GM23338 (cell line): ENCODE data around the gene OSBPL10. TPM values are rescaled to one million over a fixed set of nuclear protein-coding genes. Genes with fewer than 3 reads are reported as not detected.

Experiments used
- ATAC-seq: fragments of 200-7000 bp; cut with Tn5 transposase; 3 replicates; pipeline ENCODE4 v1.9.1; 2020
- DNase-seq: peaks from one replicate; pipeline ENCODE4 v3.0.0-alpha.2; 2015; ENCODE audit warnings: low spot score
- H2AFZ ChIP-seq: fragments of 200-600 bp; sonication (generic); 2 replicates; pipeline ENCODE4 v1.8.0; 2016; ENCODE audit warnings: antibody characterized with exemption, mild to moderate bottlenecking, moderate library complexity
- H3F3A ChIP-seq: fragments of 200-600 bp; sonication (generic); replicated peaks from 2 replicates; pipeline ENCODE4 v1.8.0; 2017; ENCODE audit warnings: antibody characterized with exemption, mixed run types, low read depth
- H3K27ac ChIP-seq: fragments of 200-600 bp; sonication (generic); 2 replicates; pipeline ENCODE4 v1.6.1; 2016; ENCODE audit warnings: low read depth
- H3K27me3 ChIP-seq: fragments of 200-600 bp; sonication (generic); 2 replicates; pipeline ENCODE4 v1.8.0; 2016; ENCODE audit warnings: mild to moderate bottlenecking, mixed run types, moderate library complexity; ENCODE audit not compliant: insufficient read depth
- H3K36me3 ChIP-seq: fragments of 200-600 bp; sonication (generic); 2 replicates; pipeline ENCODE4 v1.8.0; 2016; ENCODE audit warnings: mild to moderate bottlenecking; ENCODE audit not compliant: insufficient read depth
- H3K4me1 ChIP-seq: fragments of 200-600 bp; sonication (generic); 2 replicates; pipeline ENCODE4 v1.8.0; 2016; ENCODE audit warnings: mild to moderate bottlenecking, moderate library complexity; ENCODE audit not compliant: insufficient read depth
- H3K4me2 ChIP-seq: fragments of 200-600 bp; sonication (generic); 2 replicates; pipeline ENCODE4 v1.7.1; 2017; ENCODE audit warnings: mixed run types
- H3K4me3 ChIP-seq: fragments of 200-600 bp; sonication (generic); 2 replicates; pipeline ENCODE4 v1.6.1; 2016; ENCODE audit warnings: mixed run types
- H3K79me2 ChIP-seq: fragments of 200-600 bp; sonication (generic); replicated peaks from 2 replicates; pipeline ENCODE4 v1.8.0; 2017; ENCODE audit warnings: mild to moderate bottlenecking; ENCODE audit not compliant: insufficient read depth
- H3K9me2 ChIP-seq: fragments of 200-600 bp; sonication (generic); 2 replicates; pipeline ENCODE4 v1.8.0; 2017; ENCODE audit not compliant: insufficient read depth
- H4K20me1 ChIP-seq: fragments of 200-600 bp; sonication (generic); replicated peaks from 2 replicates; pipeline ENCODE4 v1.8.0; 2017; ENCODE audit warnings: mild to moderate bottlenecking; ENCODE audit not compliant: insufficient read depth
- H3K27ac Mint-ChIP-seq: 2 replicates; pipeline ENCODE4 v1.8.0; 2020; ENCODE audit warnings: inconsistent platforms, mild to moderate bottlenecking, moderate library complexity, mixed read lengths
- H3K27me3 Mint-ChIP-seq: 3 replicates; pipeline ENCODE4 v1.8.0; 2022; ENCODE audit warnings: low read depth, mild to moderate bottlenecking, moderate library complexity, mixed read lengths, inconsistent platforms; ENCODE audit not compliant: insufficient read depth, poor library complexity
- H3K36me3 Mint-ChIP-seq: 3 replicates; pipeline ENCODE4 v1.8.0; 2021; ENCODE audit warnings: low read depth, mild to moderate bottlenecking, inconsistent platforms, moderate library complexity, mixed read lengths
- H3K4me1 Mint-ChIP-seq: 3 replicates; pipeline ENCODE4 v1.8.0; 2020; ENCODE audit warnings: mild to moderate bottlenecking, inconsistent platforms, mixed read lengths
- H3K4me3 Mint-ChIP-seq: 3 replicates; pipeline ENCODE4 v1.8.0; 2021; ENCODE audit warnings: moderate library complexity, mild to moderate bottlenecking, inconsistent platforms, mixed read lengths
- H3K9me3 Mint-ChIP-seq: 3 replicates; pipeline ENCODE4 v1.8.0; 2020; ENCODE audit warnings: moderate library complexity, mild to moderate bottlenecking, inconsistent platforms, mixed read lengths
- CREB1 ChIP-seq: fragments of 250-450 bp; sonication (Bioruptor Pico); IDR thresholded peaks from 2 replicates; pipeline ENCODE4 v1.5.0; 2020; ENCODE audit warnings: low read depth, mild to moderate bottlenecking, moderate library complexity
- CTCF ChIP-seq, 2 experiments: fragments of 200-600 bp in 1 of 2; sonication (generic) in 1 of 2; conservative IDR thresholded peaks; 2 replicates each; pipeline versions ENCODE4 v1.5.1 to v1.6.1; 2016 to 2017; ENCODE audit warnings: antibody characterized with exemption in 2 of 2, low read depth in 2 of 2, mild to moderate bottlenecking in 2 of 2, moderate library complexity in 1 of 2
- ETS1 ChIP-seq: IDR thresholded peaks from 2 replicates; pipeline ENCODE4 v1.6.1; 2016; ENCODE audit warnings: antibody characterized with exemption
- EZH2 ChIP-seq: fragments of 200-600 bp; sonication (generic); IDR thresholded peaks from one replicate; pipeline ENCODE4 v1.8.0; 2017; ENCODE audit warnings: antibody characterized with exemption, mild to moderate bottlenecking, low read depth; ENCODE audit not compliant: unreplicated experiment
- EZH2phosphoT487 ChIP-seq: fragments of 200-600 bp; sonication (generic); IDR thresholded peaks from one replicate; pipeline ENCODE4 v1.8.1; 2018; ENCODE audit warnings: antibody characterized with exemption; ENCODE audit not compliant: unreplicated experiment
- JUNB ChIP-seq: IDR thresholded peaks from one replicate; pipeline ENCODE4 v1.6.1; 2016; ENCODE audit warnings: antibody characterized with exemption; ENCODE audit not compliant: unreplicated experiment
- NANOG ChIP-seq: IDR thresholded peaks from 2 replicates; pipeline ENCODE4 v1.6.1; 2016; ENCODE audit warnings: antibody characterized with exemption, borderline replicate concordance
- POLR2AphosphoS5 ChIP-seq: IDR thresholded peaks from 2 replicates; pipeline ENCODE4 v1.6.1; 2016; ENCODE audit warnings: antibody characterized with exemption, low read depth
- REST ChIP-seq: IDR thresholded peaks from one replicate; pipeline ENCODE4 v1.6.1; 2018; ENCODE audit warnings: antibody characterized with exemption; ENCODE audit not compliant: unreplicated experiment
- STAT1 ChIP-seq: IDR thresholded peaks from one replicate; pipeline ENCODE4 v1.6.1; 2016; ENCODE audit warnings: antibody characterized with exemption; ENCODE audit not compliant: unreplicated experiment
- ZNF114 ChIP-seq: fragments of 250-450 bp; sonication (Bioruptor Pico); IDR thresholded peaks from 2 replicates; pipeline ENCODE4 v1.5.0; 2020; ENCODE audit warnings: mild to moderate bottlenecking, moderate library complexity
- ZNF331 ChIP-seq: fragments of 250-450 bp; sonication (Bioruptor Pico); IDR thresholded peaks from 2 replicates; pipeline ENCODE4 v1.5.0; 2020; ENCODE audit warnings: low read depth, mild to moderate bottlenecking, moderate library complexity
- polyA plus RNA-seq: library from polyadenylated mRNA; unstranded; fragments of >200 nt; fragmentation: Nextera tagmentation; extraction: Ambion mirVana; gene quantifications from 2 replicates; pipeline ENCODE4 v1.2.1, GENCODE V29; 2016
- total RNA-seq: library from RNA; depleted of rRNA; stranded (reverse); fragments of >200 nt; shearing (Covaris generic); gene quantifications from 2 replicates; pipeline ENCODE4 v1.2.3, GENCODE V29; 2014
- TF ChIP-seq, protein P1 (sequence below): fragments of 250-450 bp; sonication (Bioruptor Pico); IDR thresholded peaks from 2 replicates; pipeline ENCODE4 v1.5.0; 2020; ENCODE audit warnings: mild to moderate bottlenecking, moderate library complexity

OSBPL10 gene
- total and polyA plus RNA-seq, 2 experiments from 2014 or later: 23.8 to 149 TPM

- Histone ChIP-seq H3K4me2 (no peak overlapping the region), H3K36me3 (no peaks in the 10 kb centered on the region), H2AFZ (no peak overlapping the region), H3K9me2 (no peaks in the 10 kb centered on the region), H4K20me1 (peaks cover 18% of the 10 kb centered on the region), H3K79me2 (peaks cover 91% of the 10 kb centered on the region), H3K4me3 (no peak overlapping the region), H3K27me3 (no peaks in the 10 kb centered on the region), H3K4me1 (peaks cover 44% of the 10 kb centered on the region), H3K27ac (no peak overlapping the region), H3F3A (no peaks in the 10 kb centered on the region)
- H3K36me3 Mint-ChIP-seq: peaks cover 10% of the 10 kb centered on the region; the same call in 2 of the 3 replicates
- ATAC-seq: no peak
- H3K27me3 Mint-ChIP-seq: peaks cover 2% of the 10 kb centered on the region
- DNase-seq: no peak
- peaks cover 59% of the 10 kb centered on the region for H3K4me1 Mint-ChIP-seq
- no peak for TF ChIP-seq REST
- TF ChIP-seq JUNB: no peak
- no peak for TF ChIP-seq NANOG
- no peak for TF ChIP-seq EZH2phosphoT487
- TF ChIP-seq POLR2AphosphoS5: no peak
- TF ChIP-seq, protein P1, sequence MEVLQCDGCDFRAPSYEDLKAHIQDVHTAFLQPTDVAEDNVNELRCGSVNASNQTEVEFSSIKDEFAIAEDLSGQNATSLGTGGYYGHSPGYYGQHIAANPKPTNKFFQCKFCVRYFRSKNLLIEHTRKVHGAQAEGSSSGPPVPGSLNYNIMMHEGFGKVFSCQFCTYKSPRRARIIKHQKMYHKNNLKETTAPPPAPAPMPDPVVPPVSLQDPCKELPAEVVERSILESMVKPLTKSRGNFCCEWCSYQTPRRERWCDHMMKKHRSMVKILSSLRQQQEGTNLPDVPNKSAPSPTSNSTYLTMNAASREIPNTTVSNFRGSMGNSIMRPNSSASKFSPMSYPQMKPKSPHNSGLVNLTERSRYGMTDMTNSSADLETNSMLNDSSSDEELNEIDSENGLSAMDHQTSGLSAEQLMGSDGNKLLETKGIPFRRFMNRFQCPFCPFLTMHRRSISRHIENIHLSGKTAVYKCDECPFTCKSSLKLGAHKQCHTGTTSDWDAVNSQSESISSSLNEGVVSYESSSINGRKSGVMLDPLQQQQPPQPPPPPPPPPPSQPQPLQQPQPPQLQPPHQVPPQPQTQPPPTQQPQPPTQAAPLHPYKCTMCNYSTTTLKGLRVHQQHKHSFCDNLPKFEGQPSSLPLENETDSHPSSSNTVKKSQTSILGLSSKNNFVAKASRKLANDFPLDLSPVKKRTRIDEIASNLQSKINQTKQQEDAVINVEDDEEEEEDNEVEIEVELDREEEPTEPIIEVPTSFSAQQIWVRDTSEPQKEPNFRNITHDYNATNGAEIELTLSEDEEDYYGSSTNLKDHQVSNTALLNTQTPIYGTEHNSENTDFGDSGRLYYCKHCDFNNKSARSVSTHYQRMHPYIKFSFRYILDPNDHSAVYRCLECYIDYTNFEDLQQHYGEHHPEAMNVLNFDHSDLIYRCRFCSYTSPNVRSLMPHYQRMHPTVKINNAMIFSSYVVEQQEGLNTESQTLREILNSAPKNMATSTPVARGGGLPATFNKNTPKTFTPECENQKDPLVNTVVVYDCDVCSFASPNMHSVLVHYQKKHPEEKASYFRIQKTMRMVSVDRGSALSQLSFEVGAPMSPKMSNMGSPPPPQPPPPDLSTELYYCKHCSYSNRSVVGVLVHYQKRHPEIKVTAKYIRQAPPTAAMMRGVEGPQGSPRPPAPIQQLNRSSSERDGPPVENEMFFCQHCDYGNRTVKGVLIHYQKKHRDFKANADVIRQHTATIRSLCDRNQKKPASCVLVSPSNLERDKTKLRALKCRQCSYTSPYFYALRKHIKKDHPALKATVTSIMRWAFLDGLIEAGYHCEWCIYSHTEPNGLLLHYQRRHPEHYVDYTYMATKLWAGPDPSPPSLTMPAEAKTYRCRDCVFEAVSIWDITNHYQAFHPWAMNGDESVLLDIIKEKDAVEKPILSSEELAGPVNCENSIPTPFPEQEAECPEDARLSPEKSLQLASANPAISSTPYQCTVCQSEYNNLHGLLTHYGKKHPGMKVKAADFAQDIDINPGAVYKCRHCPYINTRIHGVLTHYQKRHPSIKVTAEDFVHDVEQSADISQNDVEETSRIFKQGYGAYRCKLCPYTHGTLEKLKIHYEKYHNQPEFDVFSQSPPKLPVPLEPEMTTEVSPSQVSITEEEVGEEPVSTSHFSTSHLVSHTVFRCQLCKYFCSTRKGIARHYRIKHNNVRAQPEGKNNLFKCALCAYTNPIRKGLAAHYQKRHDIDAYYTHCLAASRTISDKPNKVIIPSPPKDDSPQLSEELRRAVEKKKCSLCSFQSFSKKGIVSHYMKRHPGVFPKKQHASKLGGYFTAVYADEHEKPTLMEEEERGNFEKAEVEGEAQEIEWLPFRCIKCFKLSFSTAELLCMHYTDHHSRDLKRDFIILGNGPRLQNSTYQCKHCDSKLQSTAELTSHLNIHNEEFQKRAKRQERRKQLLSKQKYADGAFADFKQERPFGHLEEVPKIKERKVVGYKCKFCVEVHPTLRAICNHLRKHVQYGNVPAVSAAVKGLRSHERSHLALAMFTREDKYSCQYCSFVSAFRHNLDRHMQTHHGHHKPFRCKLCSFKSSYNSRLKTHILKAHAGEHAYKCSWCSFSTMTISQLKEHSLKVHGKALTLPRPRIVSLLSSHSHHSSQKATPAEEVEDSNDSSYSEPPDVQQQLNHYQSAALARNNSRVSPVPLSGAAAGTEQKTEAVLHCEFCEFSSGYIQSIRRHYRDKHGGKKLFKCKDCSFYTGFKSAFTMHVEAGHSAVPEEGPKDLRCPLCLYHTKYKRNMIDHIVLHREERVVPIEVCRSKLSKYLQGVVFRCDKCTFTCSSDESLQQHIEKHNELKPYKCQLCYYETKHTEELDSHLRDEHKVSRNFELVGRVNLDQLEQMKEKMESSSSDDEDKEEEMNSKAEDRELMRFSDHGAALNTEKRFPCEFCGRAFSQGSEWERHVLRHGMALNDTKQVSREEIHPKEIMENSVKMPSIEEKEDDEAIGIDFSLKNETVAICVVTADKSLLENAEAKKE (CRISPR knock-in tag): no peak
- TF ChIP-seq EZH2: no peak
- no peak for TF ChIP-seq CTCF (conservative IDR thresholded peaks at IDR 0.05; ENCODE audit: low read depth in 2 of 2)
- no peak for TF ChIP-seq ETS1
- TF ChIP-seq ZNF331: no peak
- TF ChIP-seq ZNF114 (CRISPR knock-in tag): no peak
- TF ChIP-seq STAT1: no peak
- TF ChIP-seq CREB1 (CRISPR knock-in tag): no peak
- H3K27ac Mint-ChIP-seq: no peak overlapping the region
- no peak overlapping the region for H3K4me3 Mint-ChIP-seq
- H3K9me3 Mint-ChIP-seq: no peaks in the 10 kb centered on the region
Measured at GRCh38 chr3:31880482-31881078, 100.5 kb downstream of the OSBPL10 start.
